ENCODE measurements around the gene DDC.

The DDC gene

GRCh38 chr7:50531401-50531911 is 33.7 kb downstream of the DDC start:
- H3K79me2 ChIP-seq (ENCODE audit: control insufficient read depth, low read length): no peaks in the 10 kb centered on the region
- H3F3A ChIP-seq (ENCODE audit: control insufficient read depth, insufficient read depth): no peaks in the 10 kb centered on the region
- no peak overlapping the region for H3K27ac ChIP-seq (ENCODE audit: low read depth, low read length)
- no peak overlapping the region for H3K4me2 ChIP-seq (ENCODE audit: low read length)
- H3K36me3 ChIP-seq (ENCODE audit: control insufficient read depth, low read length): no peaks in the 10 kb centered on the region
- TF ChIP-seq CTCF (IDR thresholded peaks at IDR 0.05; ENCODE audit: low read depth, low read length, poor library complexity, severe bottlenecking) (no peak), EZH2phosphoT487 (IDR thresholded peaks at IDR 0.05; ENCODE audit: borderline replicate concordance, low read length) (no peak)
- no peaks in the 10 kb centered on the region for H4K20me1 ChIP-seq (ENCODE audit: control insufficient read depth, insufficient read depth, low read depth, low read length)
- H3K4me1 ChIP-seq (ENCODE audit: control insufficient read depth, low read length): no peaks in the 10 kb centered on the region
- H3K4me3 ChIP-seq (ENCODE audit: low read length): no peak overlapping the region
- H3K27me3 ChIP-seq (ENCODE audit: control insufficient read depth, low read length): peaks cover 10% of the 10 kb centered on the region
- H3K9me2 ChIP-seq (replicated peaks; ENCODE audit: control insufficient read depth, low read length): no peaks in the 10 kb centered on the region
- no peaks in the 10 kb centered on the region for H3K9me3 ChIP-seq (ENCODE audit: control insufficient read depth, insufficient read depth, low read length)

GRCh38 chr7:50530766-50531165 is 34.4 kb downstream of the DDC start:
- H3K9me2 ChIP-seq (replicated peaks; ENCODE audit: control insufficient read depth, low read length): no peaks in the 10 kb centered on the region
- no peaks in the 10 kb centered on the region for H3K79me2 ChIP-seq (ENCODE audit: control insufficient read depth, low read length)
- TF ChIP-seq CTCF (IDR thresholded peaks at IDR 0.05; ENCODE audit: low read depth, low read length, poor library complexity, severe bottlenecking) (no peak), EZH2phosphoT487 (IDR thresholded peaks at IDR 0.05; ENCODE audit: borderline replicate concordance, low read length) (no peak)
- no peaks in the 10 kb centered on the region for H3K36me3 ChIP-seq (ENCODE audit: control insufficient read depth, low read length)
- no peaks in the 10 kb centered on the region for H3K4me1 ChIP-seq (ENCODE audit: control insufficient read depth, low read length)
- no peak overlapping the region for H3K27ac ChIP-seq (ENCODE audit: low read depth, low read length)
- H3F3A ChIP-seq (ENCODE audit: control insufficient read depth, insufficient read depth): no peaks in the 10 kb centered on the region
- H3K27me3 ChIP-seq (ENCODE audit: control insufficient read depth, low read length): peaks cover 10% of the 10 kb centered on the region
- H3K9me3 ChIP-seq (ENCODE audit: control insufficient read depth, insufficient read depth, low read length): no peaks in the 10 kb centered on the region
- no peaks in the 10 kb centered on the region for H4K20me1 ChIP-seq (ENCODE audit: control insufficient read depth, insufficient read depth, low read depth, low read length)
- H3K4me3 ChIP-seq (ENCODE audit: low read length): no peak overlapping the region
- H3K4me2 ChIP-seq (ENCODE audit: low read length): no peak overlapping the region

GRCh38 chr7:50529093-50529862 is 35.9 kb downstream of the DDC start:
- Histone ChIP-seq H3K9me3 (ENCODE audit: control insufficient read depth, insufficient read depth, low read length) (no peaks in the 10 kb centered on the region), H3K4me3 (ENCODE audit: low read length) (no peak overlapping the region), H3K79me2 (ENCODE audit: control insufficient read depth, low read length) (no peaks in the 10 kb centered on the region), H3K36me3 (ENCODE audit: control insufficient read depth, low read length) (no peaks in the 10 kb centered on the region), H3K9me2 (replicated peaks; ENCODE audit: control insufficient read depth, low read length) (no peaks in the 10 kb centered on the region), H3K4me2 (ENCODE audit: low read length) (no peak overlapping the region), H3K27ac (ENCODE audit: low read depth, low read length) (no peak overlapping the region), H3F3A (ENCODE audit: control insufficient read depth, insufficient read depth) (no peaks in the 10 kb centered on the region), H4K20me1 (ENCODE audit: control insufficient read depth, insufficient read depth, low read depth, low read length) (no peaks in the 10 kb centered on the region), H3K27me3 (ENCODE audit: control insufficient read depth, low read length) (peaks cover 10% of the 10 kb centered on the region), H3K4me1 (ENCODE audit: control insufficient read depth, low read length) (no peaks in the 10 kb centered on the region)
- no peak for TF ChIP-seq CTCF (IDR thresholded peaks at IDR 0.05; ENCODE audit: low read depth, low read length, poor library complexity, severe bottlenecking)
- no peak for TF ChIP-seq EZH2phosphoT487 (IDR thresholded peaks at IDR 0.05; ENCODE audit: borderline replicate concordance, low read length)
